ENCODE measurements around the gene IMPG1. TPM values are rescaled to one million over a fixed set of nuclear protein-coding genes. Genes with fewer than 3 reads are reported as not detected.

The IMPG1 gene
- total and polyA plus RNA-seq, 2 of the 8 experiments (the other 6 are each of a cell fraction or from before 2014, with no cell fraction given) = 0.02 TPM; not detected in 1

DNA sequence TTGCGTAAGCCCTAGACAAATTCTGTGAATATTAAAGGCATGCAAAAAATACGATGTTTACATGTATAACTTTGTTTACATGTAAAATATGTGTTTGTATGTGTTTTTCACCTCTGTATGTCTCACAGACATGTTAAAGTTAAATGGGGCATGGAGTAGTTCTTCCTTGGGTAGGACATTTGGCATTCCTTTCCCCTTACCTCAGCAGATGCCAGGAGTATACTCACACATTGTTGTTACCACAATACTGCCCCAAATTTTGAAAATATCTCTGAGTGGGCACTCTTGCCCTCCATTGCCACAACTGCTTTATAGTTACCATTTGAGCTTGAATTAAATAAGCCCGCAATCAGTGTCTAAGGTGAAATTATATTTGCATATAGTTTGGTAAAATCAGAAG lies 175.9 kb downstream of the IMPG1 start:
- Histone ChIP-seq H3K36me3 (ENCODE audit: control insufficient read depth in 2 of 4, insufficient read depth in 4 of 4, low read length in 3 of 4) (no peaks in the 10 kb centered on the region), H2BK120ac (replicated peaks; ENCODE audit: low read depth, low read length) (no peak overlapping the region), H2AK5ac (ENCODE audit: low read depth, low read length) (no peak overlapping the region), H2BK5ac (ENCODE audit: low read depth, low read length) (no peak overlapping the region), H4K8ac (ENCODE audit: extremely low read depth, insufficient read depth, low read length) (no peak overlapping the region), H3K23ac (ENCODE audit: insufficient read length) (no peak overlapping the region), H3K14ac (ENCODE audit: insufficient read length) (no peak overlapping the region), H3K56ac (replicated peaks; ENCODE audit: insufficient read length, low read depth, low read length) (no peak overlapping the region), H3K9ac (replicated peaks in 1 of 4; ENCODE audit: extremely low read depth in 1 of 4, low read depth in 3 of 4, low read length in 3 of 4) (no peak overlapping the region), H3K9me3 (ENCODE audit: insufficient read depth in 2 of 2, low read depth in 1 of 2, low read length in 1 of 2) (no peaks in the 10 kb centered on the region), H3K79me1 (ENCODE audit: low read depth, low read length) (no peaks in the 10 kb centered on the region), H3K4me3 (ENCODE audit: extremely low read depth in 1 of 4, insufficient read depth in 2 of 4, low read depth in 3 of 4, low read length in 4 of 4) (no peak overlapping the region), H4K91ac (replicated peaks; ENCODE audit: insufficient read length, low read length) (no peak overlapping the region), H3K4me2 (ENCODE audit: insufficient read depth in 1 of 2, low read depth in 2 of 2, low read length in 2 of 2) (no peak overlapping the region), H3K18ac (ENCODE audit: extremely low read depth, low read length) (no peak overlapping the region), H3K27me3 (replicated peaks in 1 of 4; ENCODE audit: control insufficient read depth in 3 of 4, extremely low read depth in 1 of 4, insufficient read depth in 3 of 4, low read length in 3 of 4) (no peaks in the 10 kb centered on the region; a peak in 1 of 7 replicates), H2BK15ac (ENCODE audit: low read length) (no peak overlapping the region), H2AFZ (ENCODE audit: low read length) (no peak overlapping the region), H3K23me2 (ENCODE audit: low read depth, low read length) (no peaks in the 10 kb centered on the region), H3K27ac (ENCODE audit: low read depth, low read length) (no peak overlapping the region), H3K4ac (replicated peaks; ENCODE audit: insufficient read length, low read depth, low read length) (no peak overlapping the region), H4K20me1 (replicated peaks in 1 of 2; ENCODE audit: control insufficient read depth in 1 of 2, insufficient read depth in 2 of 2, low read length in 2 of 2) (no peaks in the 10 kb centered on the region), H2BK20ac (ENCODE audit: low read length) (no peak overlapping the region), H3K79me2 (ENCODE audit: control insufficient read depth in 1 of 2, insufficient read depth in 2 of 2, low read length in 2 of 2) (no peaks in the 10 kb centered on the region), H3K4me1 (replicated peaks in 1 of 4; ENCODE audit: control insufficient read depth in 3 of 4, insufficient read depth in 4 of 4, low read length in 3 of 4) (no peaks in the 10 kb centered on the region), H2BK12ac (ENCODE audit: low read depth, low read length) (no peak overlapping the region), H4K5ac (ENCODE audit: insufficient read length, low read depth, low read length) (no peak overlapping the region)
- POLR2A ChIA-PET (ENCODE audit: partially characterized antibody) = no interaction called here
- WGBS, 2 experiments (ENCODE audit: extremely low coverage in 1 of 2, insufficient coverage in 1 of 2, insufficient read length in 1 of 2, insufficient replicate concordance in 2 of 2, low coverage in 1 of 2, low lambda C conversion rate in 2 of 2, missing lambda C conversion rate in 1 of 2) = 97% methylated on average over 3 of the region's 3 CpGs; no CpG with 5 or more reads in 1 of the 2 experiments
- no peak for FAIRE-seq
- TF ChIP-seq NRF1 (IDR thresholded peaks at IDR 0.05; ENCODE audit: low read depth, low read length) (no peak), BCL11A (IDR thresholded peaks at IDR 0.05; ENCODE audit: low read depth in 2 of 2, low read length in 2 of 2) (no peak), SP1 (IDR thresholded peaks at IDR 0.05; ENCODE audit: low read depth, low read length) (no peak), EGR1 (IDR thresholded peaks at IDR 0.05; ENCODE audit: borderline replicate concordance, low read depth, low read length) (no peak), RBBP5 (IDR thresholded peaks at IDR 0.05; ENCODE audit: borderline replicate concordance, low read depth, low read length) (no peak), E2F6 (IDR thresholded peaks at IDR 0.05) (no peak), EP300 (IDR thresholded peaks at IDR 0.05; ENCODE audit: borderline replicate concordance in 1 of 2, low read depth in 2 of 2, low read length in 2 of 2) (no peak), SP2 (IDR thresholded peaks at IDR 0.05; ENCODE audit: low read length) (no peak), JUN (IDR thresholded peaks at IDR 0.05; ENCODE audit: low read depth, low read length) (no peak), POLR2AphosphoS5 (IDR thresholded peaks at IDR 0.05; ENCODE audit: low read depth, low read length) (no peak), TEAD4 (IDR thresholded peaks at IDR 0.05; ENCODE audit: low read depth, low read length) (no peak), PHF8 (conservative IDR thresholded peaks at IDR 0.05; ENCODE audit: low read depth, low read length) (no peak), CHD2 (IDR thresholded peaks at IDR 0.05; ENCODE audit: low read length) (no peak), MAX (IDR thresholded peaks at IDR 0.05) (no peak), EZH2 (IDR thresholded peaks at IDR 0.05; ENCODE audit: low read depth, low read length, severe bottlenecking) (no peak)
- no peak for DNase-seq (ENCODE audit: low read depth in 1 of 2, low spot score in 2 of 2)
- CTCF ChIA-PET (ENCODE audit: partially characterized antibody) = interaction anchor here (0.5 to 1.2 kb wide), 2 partner anchors 38 to 40 kb away, joined by 3 read pairs; no protein-coding TSS in a partner anchor
